GM13976 (cell line): Measurements from ENCODE around the gene PTGIS.

Experiments
- DNase-seq: peaks from one replicate; pipeline ENCODE4 v3.0.0; 2012; ENCODE audit warnings: low spot score
- CTCF ChIP-seq: IDR thresholded peaks from 2 replicates; pipeline ENCODE4 v1.5.1; 2012; ENCODE audit warnings: borderline replicate concordance, mild to moderate bottlenecking; ENCODE audit not compliant: insufficient read depth; ENCODE audit errors: extremely low read depth, missing control alignments, control extremely low read depth
- in situ Hi-C: fragments of 300-500 bp; cut with MboI; formaldehyde crosslinking; loops from one replicate; pipeline ENCODE4 v1.12.0; 2022; ENCODE audit warnings: low sequenced_read_pairs, mixed read lengths, inconsistent platforms; ENCODE audit not compliant: unreplicated experiment

Gene PTGIS

GRCh38 chr20:49575551-49576060 lies 7.7 kb upstream of the PTGIS start:
- no peak for TF ChIP-seq CTCF
- in situ Hi-C loops: no loop called here

GRCh38 chr20:49573900-49574416 lies 6.0 kb upstream of the PTGIS start:
- TF ChIP-seq CTCF: no peak
- in situ Hi-C loops: no loop called here
- DNase-seq: no peak

More at GRCh38 chr20:49575551-49576060, 7.7 kb upstream of the PTGIS start:
- DNase-seq: no peak

GRCh38 chr20:49572857-49573256 lies 4.9 kb upstream of the PTGIS start:
- DNase-seq: no peak
- in situ Hi-C loops: no loop called here
- no peak for TF ChIP-seq CTCF

GRCh38 chr20:49571553-49571835 lies 3.6 kb upstream of the PTGIS start:
- DNase-seq: no peak
- in situ Hi-C loops: no loop called here
- TF ChIP-seq CTCF: no peak

GRCh38 chr20:49570828-49571552 lies 3.1 kb upstream of the PTGIS start:
- no peak for TF ChIP-seq CTCF
- in situ Hi-C loops: no loop called here
- no peak for DNase-seq

- no peak for TF ChIP-seq CTCF
- DNase-seq: no peak
- in situ Hi-C loops: no loop called here
Observed at GRCh38 chr20:49570161-49570827, 2.4 kb upstream of the PTGIS start.
